ENCODE measurements around the gene AJM1. TPM values are rescaled to one million over a fixed set of nuclear protein-coding genes. Genes with fewer than 3 reads are reported as not detected.

AJM1 gene
- total RNA-seq, 1 experiment from 2014 or later = 1.8 TPM

GRCh38 chr9:136805207-136805740 lies 37.0 kb upstream of the AJM1 start:
- Histone ChIP-seq H2AFZ (ENCODE audit: low read length) (no peak overlapping the region), H2BK120ac (ENCODE audit: low read depth, low read length, poor library complexity, severe bottlenecking) (no peak overlapping the region), H3K79me2 (ENCODE audit: insufficient read depth, low read length) (peaks cover 9% of the 10 kb centered on the region; the same call in 1 of the 2 replicates), H3K9ac (ENCODE audit: extremely low read depth, insufficient read length, low read length) (no peak overlapping the region), H3K4me1 (ENCODE audit: insufficient read depth, low read length) (no peaks in the 10 kb centered on the region; the same call in 1 of the 2 replicates), H3K56ac (ENCODE audit: insufficient read length, low read depth, low read length) (no peak overlapping the region), H3K27me3 (ENCODE audit: insufficient read depth, low read length) (no peaks in the 10 kb centered on the region; the same call in 1 of the 2 replicates), H3T11ph (ENCODE audit: low read length) (no peak overlapping the region), H2BK20ac (ENCODE audit: low read depth, low read length, poor library complexity, severe bottlenecking) (no peak overlapping the region), H3K14ac (ENCODE audit: insufficient read depth, low read length) (no peak overlapping the region), H3K18ac (ENCODE audit: insufficient read length, low read depth, low read length) (no peak overlapping the region), H4K5ac (ENCODE audit: insufficient read length, low read depth, low read length) (no peak overlapping the region), H4K8ac (replicated peaks; ENCODE audit: insufficient read length, low read depth, low read length) (no peak overlapping the region), H4K20me1 (ENCODE audit: control insufficient read depth, insufficient read depth, insufficient read length) (peaks cover 4% of the 10 kb centered on the region), H2BK5ac (ENCODE audit: insufficient read length, low read length) (no peak overlapping the region), H3K23me2 (ENCODE audit: insufficient read length, low read depth, low read length, poor library complexity, severe bottlenecking) (peaks cover 22% of the 10 kb centered on the region), H3K9me3 (ENCODE audit: control insufficient read depth, low read depth, low read length) (no peaks in the 10 kb centered on the region), H3K4ac (ENCODE audit: low read depth, low read length) (no peak overlapping the region), H4K91ac (ENCODE audit: insufficient read length, low read depth, low read length) (no peak overlapping the region), H3K79me1 (ENCODE audit: insufficient read depth, low read depth, low read length, poor library complexity, severe bottlenecking) (peaks cover 5% of the 10 kb centered on the region), H3K23ac (ENCODE audit: insufficient read length, low read depth, low read length) (no peak overlapping the region), H2AK5ac (ENCODE audit: insufficient read length, low read length) (no peak overlapping the region), H3K27ac (ENCODE audit: insufficient read length, low read depth, low read length) (no peak overlapping the region), H2BK12ac (ENCODE audit: insufficient read length, low read depth, low read length) (no peak overlapping the region), H3K4me2 (ENCODE audit: insufficient read depth, insufficient read length, low read length) (no peak overlapping the region), H2BK15ac (ENCODE audit: low read depth, low read length) (no peak overlapping the region)
- H3K4me3 Mint-ChIP-seq = peak overlapping the region in 1 of 2 experiments; percentile 65; a peak in 2 of 5 replicates
- peaks cover 20% of the 10 kb centered on the region for H3K27me3 Mint-ChIP-seq (ENCODE audit: low read depth)
- peaks cover 17 to 31% (median 27%) of the 10 kb centered on the region in 3 experiments; a peak in 6 of 7 replicates for H3K36me3 Mint-ChIP-seq (ENCODE audit: insufficient read depth in 1 of 3, low read depth in 3 of 3)
- no peak overlapping the region for H3K27ac Mint-ChIP-seq
- H3K4me1 Mint-ChIP-seq = peaks cover 21 to 34% of the 10 kb centered on the region in 2 experiments
- no peak for DNase-seq
- no peaks in the 10 kb centered on the region for H3K9me3 Mint-ChIP-seq
- WGBS (ENCODE audit: extremely low coverage, insufficient read length, low lambda C conversion rate) = no CpG with 5 or more reads among the region's 12 CpGs
- no peak for TF ChIP-seq CTCF (conservative IDR thresholded peaks at IDR 0.05)
